Measurements from ENCODE around the gene ITPR2. TPM values are rescaled to one million over a fixed set of nuclear protein-coding genes. Genes with fewer than 3 reads are reported as not detected.
A peak's percentile ranks its signal among the peaks of the same experiment; 100 is the strongest.
"Not testable (repeated sequence)": the region's sequence is repeated elsewhere in the genome, so short reads cannot be mapped to it uniquely, and the experiment has no call there.

The ITPR2 gene
- total RNA-seq, 1 experiment from 2014 or later: 9.3 TPM

- DNase-seq (ENCODE audit: low spot score): no peak
Measured at GRCh38 chr12:26730481-26731350, 102.3 kb downstream of the ITPR2 start.

DNA sequence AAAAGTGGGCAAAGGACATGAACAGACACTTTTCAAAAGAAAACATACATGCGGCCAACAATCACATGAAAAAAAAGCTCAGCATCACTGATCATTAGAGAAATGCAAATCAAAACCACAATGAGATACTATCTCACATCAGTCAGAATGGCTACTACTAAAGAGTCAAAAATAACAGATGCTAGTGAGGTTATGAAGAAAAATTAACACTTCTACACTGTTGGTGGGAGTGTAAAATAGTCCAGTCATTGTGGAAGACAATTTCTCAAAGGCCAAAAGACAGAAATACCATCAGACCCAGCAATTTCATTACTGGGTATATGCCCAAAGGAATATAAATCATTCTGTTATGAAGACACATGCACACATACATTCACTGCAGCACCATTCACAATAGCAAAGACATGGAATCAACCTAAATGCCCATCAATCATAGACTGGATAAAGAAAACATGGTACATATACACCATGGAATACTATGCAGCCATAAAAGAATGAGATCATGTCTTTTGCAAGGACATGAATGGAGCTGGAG lies 103.8 kb downstream of the ITPR2 start:
- DNase-seq (ENCODE audit: low spot score): not testable (repeated sequence)

DNA sequence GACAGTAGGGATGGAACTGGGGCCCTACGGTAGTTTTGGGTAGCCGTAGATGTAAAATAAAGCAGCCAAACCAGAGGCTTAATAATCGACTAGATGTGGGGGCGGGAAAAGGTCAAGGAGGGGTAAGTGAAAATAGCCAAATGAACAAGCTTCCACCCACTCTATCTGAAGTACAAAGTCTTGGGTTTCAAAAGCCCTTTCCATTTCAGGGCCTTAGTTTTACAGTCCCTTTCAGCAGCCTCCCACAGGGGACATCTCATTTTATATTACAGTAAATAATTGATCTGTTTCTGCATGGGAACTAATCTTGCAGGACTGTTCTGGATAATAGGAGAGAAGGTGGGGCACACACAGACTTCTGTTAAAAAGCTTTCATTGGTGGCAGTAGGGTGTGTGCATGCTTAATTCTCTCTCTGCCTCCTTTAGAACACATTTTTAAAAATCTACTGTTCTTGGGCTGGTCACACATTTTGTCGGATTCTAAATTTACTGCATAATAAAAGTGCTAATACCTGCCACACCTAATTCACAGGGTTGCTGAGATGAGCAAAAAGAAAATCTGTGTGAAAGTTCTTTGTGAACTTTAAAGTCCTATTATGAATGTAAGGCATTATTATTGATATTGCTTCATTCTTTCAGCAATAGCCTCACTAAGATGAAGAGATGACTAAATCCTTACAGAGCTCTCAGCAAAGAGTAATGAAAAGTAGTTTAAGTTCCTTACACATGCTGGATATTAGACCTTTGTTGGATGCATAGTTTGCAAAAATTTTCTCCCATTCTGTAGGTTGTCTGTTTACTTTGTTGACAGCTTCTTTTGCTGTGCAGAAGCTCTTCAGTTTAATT lies 104.6 kb downstream of the ITPR2 start:
- DNase-seq (ENCODE audit: low spot score): no peak

GRCh38 chr12:26727482-26728204 lies 105.4 kb downstream of the ITPR2 start:
- DNase-seq (ENCODE audit: low spot score): no peak

GRCh38 chr12:26726956-26727355 lies 106.0 kb downstream of the ITPR2 start:
- DNase-seq (ENCODE audit: low spot score): no peak

GRCh38 chr12:26725276-26725916 lies 107.6 kb downstream of the ITPR2 start:
- DNase-seq (ENCODE audit: low spot score): no peak

DNA sequence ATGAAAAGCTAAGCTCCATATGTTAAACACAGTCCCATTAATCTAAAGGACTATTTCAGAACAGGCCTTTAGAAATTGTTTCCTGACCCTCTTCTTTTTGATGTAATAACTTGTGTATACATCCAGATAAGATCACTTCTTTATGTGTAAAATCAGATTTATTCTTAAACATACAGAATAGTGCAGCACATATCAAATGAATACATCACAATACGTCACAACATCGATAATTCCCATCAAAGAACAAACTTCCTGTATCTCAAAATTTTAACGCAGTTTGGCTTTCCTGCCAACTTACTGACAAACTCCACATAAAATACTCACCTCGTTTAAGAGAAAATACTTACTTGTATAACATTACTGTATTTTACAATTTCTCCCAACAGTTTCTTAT lies 108.7 kb downstream of the ITPR2 start:
- no peak for DNase-seq (ENCODE audit: low spot score)

DNA sequence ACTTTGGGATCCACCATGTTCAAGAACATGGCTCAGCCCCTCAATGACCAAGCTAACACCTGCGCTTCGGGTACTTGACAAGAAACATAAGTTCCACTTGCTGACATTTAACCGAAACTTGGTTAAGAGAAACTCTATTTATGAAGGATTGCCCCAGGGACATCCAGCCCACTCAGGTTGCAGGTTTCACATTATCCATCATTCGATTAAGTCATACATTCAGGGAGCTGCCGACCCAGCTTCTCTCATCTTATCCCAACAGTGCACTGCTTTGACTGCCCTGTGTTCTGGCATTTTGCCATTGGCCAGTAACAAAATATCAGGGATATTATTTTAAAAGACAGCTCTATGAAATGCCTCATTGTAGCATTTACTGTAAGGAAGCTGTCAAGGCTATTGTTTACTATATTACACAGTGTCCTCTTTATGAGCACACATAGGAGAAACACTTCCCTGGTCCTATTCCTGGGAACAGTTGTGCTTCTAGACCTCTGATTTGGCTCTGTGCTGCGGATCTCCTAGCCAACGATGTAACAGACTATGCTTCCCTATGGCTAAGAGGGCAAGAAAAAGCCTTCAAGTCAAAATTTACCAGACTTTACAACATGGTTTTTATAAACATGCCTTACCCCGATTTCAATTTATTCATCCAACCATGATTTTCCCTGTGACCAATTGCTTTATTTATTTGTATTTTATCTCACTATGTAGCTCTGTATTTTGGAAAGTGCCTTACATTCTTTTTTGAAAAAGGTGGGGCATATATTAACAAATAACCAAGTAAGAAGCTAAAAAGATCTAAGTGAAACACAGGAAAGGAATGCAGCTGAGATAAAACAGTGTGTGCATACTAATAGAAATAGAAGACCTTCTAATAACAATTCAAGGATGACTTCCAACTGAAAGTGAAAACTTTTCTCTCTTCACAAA lies 109.3 kb downstream of the ITPR2 start:
- no peak for DNase-seq (ENCODE audit: low spot score)

- no peak for DNase-seq (ENCODE audit: low spot score)
Measured at GRCh38 chr12:26721800-26722199, 111.2 kb downstream of the ITPR2 start.

DNA sequence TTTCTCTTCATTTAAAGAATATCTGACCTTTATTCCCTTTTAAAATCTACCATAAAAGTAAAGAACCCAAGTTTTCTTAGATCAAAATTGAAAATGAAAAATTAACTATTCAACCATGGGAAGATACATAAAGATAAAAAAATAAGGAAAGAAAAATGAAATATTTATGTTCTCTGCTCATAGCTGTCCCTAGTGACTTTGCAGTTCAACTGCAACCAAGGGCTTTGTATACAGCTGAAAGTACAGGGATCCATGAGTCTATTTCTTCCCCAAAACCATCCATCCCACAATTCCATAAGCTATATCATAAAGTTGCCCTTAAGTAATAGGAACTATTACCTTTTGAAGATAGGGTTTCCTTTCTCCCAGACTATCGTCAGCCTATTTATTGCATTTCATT lies 113.1 kb downstream of the ITPR2 start:
- DNase-seq (ENCODE audit: low spot score): no peak

DNA sequence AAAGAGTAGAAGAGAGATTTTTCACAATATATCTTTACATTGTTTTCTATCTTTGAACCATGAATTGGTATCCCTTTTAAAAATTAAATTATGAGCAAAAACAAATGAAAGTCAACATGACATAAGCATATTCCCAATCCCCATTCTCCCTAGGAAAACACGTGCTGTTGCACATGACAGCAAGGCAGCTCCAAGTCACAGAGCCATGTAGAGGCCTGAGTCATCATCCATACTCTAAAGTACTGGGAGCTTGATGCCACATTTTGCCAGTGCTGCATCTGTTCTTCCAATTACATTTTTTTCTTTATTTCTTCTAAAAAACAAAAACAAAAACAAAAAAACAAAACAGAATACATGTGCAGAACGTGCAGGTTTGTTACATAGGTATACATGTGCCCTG lies 115.2 kb downstream of the ITPR2 start:
- no peak for DNase-seq (ENCODE audit: low spot score)

- DNase-seq (ENCODE audit: low spot score): no peak
Measured at GRCh38 chr12:26715232-26715631, 117.8 kb downstream of the ITPR2 start.

GRCh38 chr12:26713885-26714383 lies 119.1 kb downstream of the ITPR2 start:
- DNase-seq (ENCODE audit: low spot score): no peak

DNA sequence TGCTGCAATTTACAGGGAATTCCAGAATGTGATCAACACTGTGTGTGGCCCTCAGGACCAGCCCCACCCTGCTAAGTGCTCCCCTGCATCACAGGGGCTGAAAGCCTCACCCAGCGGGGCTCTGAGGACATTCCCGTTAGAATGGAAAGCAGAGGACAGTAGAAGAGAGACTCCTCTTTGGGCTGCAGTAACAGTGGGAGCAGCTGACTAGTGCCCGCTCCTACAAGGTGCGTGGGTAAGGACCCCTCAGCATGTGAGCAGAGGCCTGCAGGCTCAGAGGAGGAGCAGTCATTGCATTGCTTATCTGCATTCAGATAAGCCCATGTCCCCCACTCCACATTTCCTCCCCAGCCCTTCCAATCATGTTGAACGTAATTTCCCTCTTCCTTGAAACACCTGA lies 120.1 kb downstream of the ITPR2 start:
- DNase-seq (ENCODE audit: low spot score): no peak

GRCh38 chr12:26711569-26711968 lies 121.4 kb downstream of the ITPR2 start:
- DNase-seq (ENCODE audit: low spot score): no peak

DNA sequence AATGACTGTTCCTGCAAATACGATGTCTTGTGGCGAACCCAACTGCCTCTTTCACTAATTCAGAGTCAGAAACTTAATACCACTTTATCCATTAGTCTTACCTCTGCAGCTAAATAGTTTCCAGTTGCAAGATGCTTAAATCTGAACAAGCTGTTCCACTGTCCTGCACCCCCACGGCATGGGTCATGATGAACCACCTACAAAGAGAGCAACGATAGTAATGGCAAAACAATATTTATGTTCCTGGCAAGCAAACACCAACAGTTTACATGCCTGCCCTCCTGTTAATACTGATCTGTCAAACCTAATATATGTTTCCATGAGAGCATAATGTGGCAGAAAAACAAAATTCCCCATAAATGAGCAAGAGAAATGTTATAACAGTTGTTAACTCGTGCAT lies 121.9 kb downstream of the ITPR2 start:
- DNase-seq (ENCODE audit: low spot score): no peak

DNA sequence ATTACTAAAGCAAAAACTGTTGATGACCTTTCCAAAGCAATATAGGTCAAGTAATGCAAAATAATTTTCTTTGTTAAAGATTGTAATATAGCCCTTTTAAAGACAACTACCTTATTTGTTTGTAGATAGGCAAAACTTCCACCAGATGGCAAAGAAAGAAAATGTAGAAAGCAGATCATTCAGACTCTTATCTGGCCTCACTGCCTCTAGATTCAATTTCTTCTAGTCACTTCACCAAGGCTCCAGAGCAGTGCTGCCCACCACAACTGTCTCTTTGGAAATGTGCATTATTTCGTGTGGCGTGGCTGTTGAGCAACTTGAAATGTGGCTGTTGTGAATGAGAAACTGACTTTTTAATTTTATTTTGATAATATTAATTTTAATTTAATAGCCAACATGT lies 127.1 kb downstream of the ITPR2 start:
- DNase-seq (ENCODE audit: low spot score): no peak

GRCh38 chr12:26704684-26705460 lies 128.1 kb downstream of the ITPR2 start:
- DNase-seq (ENCODE audit: low spot score): peak; percentile 11

DNA sequence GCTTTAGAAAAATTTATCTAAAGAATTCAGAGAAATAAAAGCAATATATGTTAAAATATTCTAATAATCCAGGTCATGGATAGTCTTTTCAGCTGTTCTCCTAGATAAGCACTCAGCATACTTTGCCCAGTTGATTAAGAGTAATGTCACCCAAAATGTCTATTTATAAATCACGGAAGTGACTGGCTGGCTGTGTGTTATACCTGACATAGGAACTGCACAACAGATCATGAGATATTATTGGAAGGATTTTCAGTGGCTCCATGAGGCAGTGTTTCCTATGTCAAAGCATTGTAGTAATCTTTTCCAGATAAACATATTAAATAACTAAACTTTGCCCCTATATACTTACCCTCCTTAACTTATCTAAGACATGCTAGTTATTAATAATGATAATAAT lies 128.8 kb downstream of the ITPR2 start:
- no peak for DNase-seq (ENCODE audit: low spot score)

Measured in H4 (cell line).